Endothelial cell of umbilical vein (primary cell): ENCODE results near the gene SEZ6. TPM values are rescaled to one million over a fixed set of nuclear protein-coding genes. Genes with fewer than 3 reads are reported as not detected.

ENCODE experiments used
- BruUV-seq: library from RNA; stranded (reverse); fragments of 400-500 nt; replicated peaks from 2 replicates; lab custom pipeline; 2021; lab: Mats Ljungman, UMichigan
- CTCF ChIA-PET: fragments of 300-600, 350-600 bp; sonication (Branson Sonifier 250); formaldehyde crosslinking; loops from one replicate; lab custom pipeline; 2021; ENCODE audit warnings: antibody characterized with exemption, inconsistent platforms; lab: Charles Lee
- POLR2A ChIA-PET: fragments of 300-600, 350-600 bp; sonication (Branson Sonifier 250); formaldehyde crosslinking; loops from one replicate; lab custom pipeline; 2021; ENCODE audit warnings: antibody characterized with exemption, inconsistent platforms; lab: Charles Lee
- DNase-seq: peaks from one replicate; pipeline ENCODE4 v3.0.0-alpha.2; 2011; ENCODE audit warnings: low read depth, low spot score
- FAIRE-seq: peaks from 2 replicates; lab custom pipeline; 2011; peaks lifted over from hg19 to GRCh38; lab: Jason Lieb, UNC
- H2AFZ ChIP-seq: 2 replicates; pipeline ENCODE4 v1.6.0; 2012; ENCODE audit warnings: low read depth, low read length, control low read depth, inconsistent platforms
- H3K27ac ChIP-seq: 2 replicates; pipeline ENCODE4 v1.5.1; 2011; ENCODE audit warnings: low read depth, mild to moderate bottlenecking, control low read depth, low read length, moderate library complexity; ENCODE audit not compliant: insufficient read depth
- H3K27me3 ChIP-seq, 2 experiments: 2 replicates each; pipeline versions ENCODE4 v1.6.0 to v1.6.1; 2011; ENCODE audit warnings: low read length in 2 of 2, mixed read lengths in 1 of 2; ENCODE audit not compliant: control insufficient read depth in 2 of 2, insufficient read depth in 2 of 2
- H3K36me3 ChIP-seq, 2 experiments: 2 replicates in 1 of 2; 3 replicates in 1 of 2; pipeline ENCODE4 v1.5.1; 2011; ENCODE audit warnings: low read length in 2 of 2, mild to moderate bottlenecking in 1 of 2, moderate library complexity in 1 of 2; ENCODE audit not compliant: control insufficient read depth in 2 of 2, insufficient read depth in 2 of 2; ENCODE audit errors: extremely low read depth in 1 of 2
- H3K4me1 ChIP-seq: 3 replicates; pipeline ENCODE4 v1.5.1; 2011; ENCODE audit warnings: mild to moderate bottlenecking, low read length; ENCODE audit not compliant: control insufficient read depth, insufficient read depth; ENCODE audit errors: extremely low read depth
- H3K4me2 ChIP-seq: 2 replicates; pipeline ENCODE4 v1.6.1; 2011; ENCODE audit warnings: low read length, control low read depth, mixed read lengths; ENCODE audit not compliant: insufficient read depth
- H3K4me3 ChIP-seq, 3 experiments: fragments of 200-600 bp in 1 of 3; sonication (generic), shearing (Covaris generic) in 1 of 3; replicated peaks in 1 of 3; 2 replicates each; pipeline ENCODE4 v1.5.1; 2011 to 2016; ENCODE audit warnings: control low read depth in 3 of 3, low read length in 3 of 3, mild to moderate bottlenecking in 2 of 3, inconsistent platforms in 1 of 3, low read depth in 1 of 3, moderate library complexity in 1 of 3; ENCODE audit not compliant: insufficient read depth in 1 of 3
- H3K79me2 ChIP-seq: 2 replicates; pipeline ENCODE4 v1.6.0; 2012; ENCODE audit warnings: low read length, inconsistent platforms; ENCODE audit not compliant: control insufficient read depth, insufficient read depth
- H3K9ac ChIP-seq: replicated peaks from 2 replicates; pipeline ENCODE3; 2011; ENCODE audit warnings: low read length, control low read depth; ENCODE audit not compliant: insufficient read depth; ENCODE audit errors: extremely low read depth
- H3K9me1 ChIP-seq: replicated peaks from 3 replicates; pipeline ENCODE4 v1.6.0; 2011; ENCODE audit warnings: mild to moderate bottlenecking, low read length; ENCODE audit not compliant: control insufficient read depth, insufficient read depth; ENCODE audit errors: extremely low read depth
- H3K9me3 ChIP-seq: replicated peaks from 2 replicates; pipeline ENCODE4 v1.5.1; 2012; ENCODE audit warnings: low read length, inconsistent platforms; ENCODE audit not compliant: control insufficient read depth, insufficient read depth
- H4K20me1 ChIP-seq: replicated peaks from 2 replicates; pipeline ENCODE3; 2011; ENCODE audit warnings: mild to moderate bottlenecking, low read length; ENCODE audit not compliant: control insufficient read depth, insufficient read depth; ENCODE audit errors: extremely low read depth
- CTCF ChIP-seq, 2 donors: IDR thresholded peaks; 1 replicate in 1 of 2; 2 replicates in 1 of 2; pipeline ENCODE4 v1.5.1; 2011; ENCODE audit warnings: low read length in 2 of 2, mild to moderate bottlenecking in 2 of 2, moderate library complexity in 2 of 2, control low read depth in 1 of 2, inconsistent platforms in 1 of 2, low read depth in 1 of 2; ENCODE audit not compliant: insufficient read depth in 1 of 2; ENCODE audit errors: extremely low read depth in 1 of 2
- EZH2 ChIP-seq: IDR thresholded peaks from 2 replicates; pipeline ENCODE4 v1.6.1; 2012; ENCODE audit warnings: borderline replicate concordance, low read depth, mild to moderate bottlenecking, moderate library complexity, low read length, inconsistent platforms; ENCODE audit not compliant: severe bottlenecking
- FOS ChIP-seq: IDR thresholded peaks from 2 replicates; pipeline ENCODE4 v1.6.1; 2011; ENCODE audit warnings: mild to moderate bottlenecking, low read length, moderate library complexity, borderline replicate concordance; ENCODE audit not compliant: insufficient read depth
- GATA2 ChIP-seq: IDR thresholded peaks from 2 replicates; pipeline ENCODE4 v1.7.0; 2011; ENCODE audit warnings: low read depth, mild to moderate bottlenecking, moderate library complexity, mixed read lengths, low read length; ENCODE audit not compliant: insufficient read length, insufficient read depth
- JUN ChIP-seq: IDR thresholded peaks from 2 replicates; pipeline ENCODE4 v1.6.1; 2011; ENCODE audit warnings: borderline replicate concordance, low read depth; ENCODE audit not compliant: insufficient read length, insufficient read depth
- MYC ChIP-seq: IDR thresholded peaks from one replicate; pipeline ENCODE4 v1.6.1; 2011; ENCODE audit warnings: mild to moderate bottlenecking, low read depth, low read length
- POLR2A ChIP-seq: IDR thresholded peaks from 2 replicates; pipeline ENCODE4 v1.6.1; 2012; ENCODE audit warnings: low read depth, mild to moderate bottlenecking, control low read depth, low read length
- POLR2AphosphoS5 ChIP-seq: IDR thresholded peaks from 2 replicates; pipeline ENCODE4 v1.6.1; 2012; ENCODE audit warnings: low read depth, mild to moderate bottlenecking, control low read depth, low read length, moderate library complexity; ENCODE audit not compliant: insufficient read depth
- dilution Hi-C: fragments of 300-500 bp; cut with MboI; formaldehyde crosslinking; loops from one replicate; pipeline ENCODE4 v1.15.0; 2019; ENCODE audit warnings: low sequenced_read_pairs; ENCODE audit not compliant: extremely low pct_ligation_motif_present
- intact Hi-C: fragments of 100-400 bp; cut with micrococcal nuclease; formaldehyde crosslinking; loops from one replicate; pipeline ENCODE4 v1.10.0; 2022
- polyA plus RNA-seq, 4 experiments: library from polyadenylated mRNA; depleted of rRNA in 3 of 4; stranded (reverse) in 3 of 4; unstranded in 1 of 4; fragments of >200 nt; gene quantifications; 2 replicates each; pipeline versions ENCODE4 v1.2.1 to v1.2.3, GENCODE V29; 2011 to 2012; ENCODE audit warnings: missing spikeins in 1 of 4
- total RNA-seq: library from RNA; stranded (reverse); gene quantifications from 2 replicates; pipeline ENCODE4 v1.2.3, GENCODE V29; 2021
- TF ChIP-seq, protein P1 (sequence below): IDR thresholded peaks from 2 replicates; pipeline ENCODE4 v1.6.1; 2011; ENCODE audit not compliant: insufficient read depth, insufficient read length

SEZ6 gene
- total and polyA plus RNA-seq, 2 donors (not counting 3 experiments of a cell fraction or from before 2014, with no cell fraction given): not detected

GRCh38 chr17:28992625-28993600 is 12.9 kb downstream of the SEZ6 start:
- intact Hi-C loops (no loop called here), dilution Hi-C loops (no loop called here)
- no TSS peak for BruUV-seq
- no peak overlapping the region for H3K4me2 ChIP-seq
- H4K20me1 ChIP-seq: no peaks in the 10 kb centered on the region
- no peak overlapping the region for H3K4me3 ChIP-seq
- TF ChIP-seq CTCF (IDR thresholded peaks at IDR 0.05; ENCODE audit: extremely low read depth in 1 of 2, insufficient read depth in 1 of 2, low read depth in 1 of 2, low read length in 2 of 2): no peak
- TF ChIP-seq JUN: no peak
- no peak for TF ChIP-seq GATA2
- TF ChIP-seq POLR2A: no peak
- no peak for TF ChIP-seq MYC
- TF ChIP-seq FOS: no peak
- TF ChIP-seq POLR2AphosphoS5: no peak
- TF ChIP-seq EZH2: no peak
- TF ChIP-seq, protein P1, sequence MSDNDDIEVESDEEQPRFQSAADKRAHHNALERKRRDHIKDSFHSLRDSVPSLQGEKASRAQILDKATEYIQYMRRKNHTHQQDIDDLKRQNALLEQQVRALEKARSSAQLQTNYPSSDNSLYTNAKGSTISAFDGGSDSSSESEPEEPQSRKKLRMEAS: no peak
- H3K36me3 ChIP-seq: no peaks in the 10 kb centered on the region
- CTCF ChIA-PET: interaction anchor here (0.5 to 2.0 kb wide), 8 partner anchors 9 to 192 kb away, joined by 3 to 9 read pairs (median 3); no protein-coding TSS in a partner anchor
- POLR2A ChIA-PET: no interaction called here
- H3K27ac ChIP-seq: no peak overlapping the region
- H3K9me1 ChIP-seq: no peaks in the 10 kb centered on the region
- no peaks in the 10 kb centered on the region for H3K9me3 ChIP-seq
- FAIRE-seq: no peak
- no peak for DNase-seq
- H3K27me3 ChIP-seq: peaks cover 0 to 5% of the 10 kb centered on the region in 2 experiments
- no peak overlapping the region for H3K9ac ChIP-seq
- no peaks in the 10 kb centered on the region for H3K79me2 ChIP-seq
- no peaks in the 10 kb centered on the region for H3K4me1 ChIP-seq
- no peak overlapping the region for H2AFZ ChIP-seq
